HG03558 (cell line): ENCODE data around the gene NOPCHAP1.

ENCODE experiments used
- ATAC-seq: cut with Tn5 transposase; IDR thresholded peaks from one replicate; pipeline ENCODE4 v1.9.1; 2021; ENCODE audit warnings: moderate number of reproducible peaks; ENCODE audit not compliant: unreplicated experiment; ENCODE audit errors: extremely low read depth

The NOPCHAP1 gene

DNA sequence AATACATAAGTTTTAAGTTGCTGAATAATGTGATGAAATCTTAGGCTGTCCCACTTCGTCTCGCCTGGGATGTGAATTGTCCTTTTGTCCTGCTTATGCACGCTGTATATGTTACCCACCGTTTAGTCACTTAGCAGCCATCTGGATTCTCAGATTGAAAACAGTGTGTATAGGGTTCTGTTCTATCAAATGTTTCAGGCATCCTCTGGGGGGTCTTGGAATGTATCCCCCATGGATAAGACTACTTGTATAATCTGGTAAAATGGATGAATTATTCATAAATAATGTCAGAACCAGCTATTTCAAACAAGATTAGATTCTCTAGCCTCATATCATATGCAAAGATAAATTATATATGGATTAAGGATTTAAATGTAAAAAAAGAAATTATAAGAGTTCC, 29.4 kb downstream of the NOPCHAP1 start:
- ATAC-seq: no peak

DNA sequence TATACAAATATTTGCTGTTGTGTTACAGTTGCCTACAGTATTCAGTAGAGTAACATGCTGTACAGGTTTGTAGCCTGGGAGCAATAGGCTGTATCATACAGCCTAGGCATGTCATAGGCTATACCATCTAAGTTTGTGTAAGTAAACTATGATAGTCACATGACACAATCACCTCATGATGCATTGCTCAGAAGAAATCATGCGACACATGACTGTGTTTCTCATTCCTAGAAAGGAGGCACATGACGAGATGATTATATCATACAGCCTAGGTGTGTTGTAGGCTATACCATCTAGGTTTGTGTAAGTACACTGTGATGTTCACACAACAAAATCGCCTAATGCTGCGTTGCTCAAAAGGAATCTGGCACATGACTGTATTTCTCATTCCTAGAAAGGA, 31.9 kb downstream of the NOPCHAP1 start:
- no peak for ATAC-seq

GRCh38 chr12:105018776-105019175, 32.7 kb downstream of the NOPCHAP1 start:
- ATAC-seq: no peak

- no peak for ATAC-seq
Observed at GRCh38 chr12:105020241-105020962, 34.3 kb downstream of the NOPCHAP1 start.

GRCh38 chr12:105024928-105025327, 38.8 kb downstream of the NOPCHAP1 start:
- no peak for ATAC-seq

- ATAC-seq: no peak
Observed at GRCh38 chr12:105025890-105026289, 39.8 kb downstream of the NOPCHAP1 start.

GRCh38 chr12:105026411-105026810, 40.3 kb downstream of the NOPCHAP1 start:
- ATAC-seq: no peak

DNA sequence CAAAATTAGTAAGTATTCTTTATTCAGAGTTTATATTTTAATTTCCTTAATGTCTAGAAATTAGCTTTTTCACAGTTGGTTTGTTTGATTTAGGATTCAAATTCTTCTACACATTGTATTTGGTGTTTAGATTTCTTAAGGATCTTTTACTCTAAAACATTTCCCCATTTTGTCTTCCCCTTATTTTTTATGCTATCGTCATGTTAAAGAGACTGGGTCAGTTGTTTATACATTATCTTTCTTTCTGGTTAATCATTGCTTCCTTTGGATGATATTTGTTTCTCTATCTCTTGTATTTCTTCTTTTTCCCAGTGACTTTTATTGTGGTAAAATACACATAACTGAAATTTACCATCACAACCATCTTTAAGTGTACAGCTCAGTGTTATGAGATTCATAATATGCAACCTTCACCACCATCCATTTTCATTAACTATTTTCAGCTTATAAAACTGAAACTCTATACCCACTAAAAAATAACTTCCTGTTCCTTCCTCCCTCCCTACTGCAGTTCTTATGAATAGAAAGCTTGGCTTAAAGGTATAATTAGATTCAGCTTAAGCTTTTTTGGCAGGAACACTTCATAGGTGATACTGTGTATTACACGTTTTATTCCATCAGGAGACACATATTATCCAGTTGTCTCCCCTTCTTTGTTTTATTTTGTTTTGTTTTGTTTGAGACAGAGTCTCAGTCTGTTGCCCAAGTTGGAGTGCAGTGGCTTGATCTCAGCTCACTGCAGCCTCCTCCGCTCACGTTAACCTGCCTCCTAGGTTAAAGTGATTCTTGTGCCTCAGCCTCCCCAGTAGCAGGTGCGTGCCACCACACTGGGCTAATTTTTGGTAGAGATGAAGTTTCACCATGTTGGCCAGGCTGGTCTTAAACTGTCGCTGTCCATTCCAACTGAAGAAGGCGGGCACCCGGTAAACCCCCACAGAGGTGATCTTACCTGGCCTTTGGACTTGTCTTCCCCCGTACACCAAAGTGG, 45.0 kb downstream of the NOPCHAP1 start:
- peak; percentile 71 for ATAC-seq

GRCh38 chr12:105032703-105033357, 46.7 kb downstream of the NOPCHAP1 start:
- ATAC-seq: no peak

- ATAC-seq: no peak
Observed at GRCh38 chr12:105033851-105034250, 47.7 kb downstream of the NOPCHAP1 start.
